SKM-1 treated with dmso at 0.1 percent for 144 hours (cell line): ENCODE measurements around the gene TENT5C.

Experiments
- DNase-seq: peaks from one replicate; lab custom pipeline; 2025; ENCODE audit not compliant: unreplicated experiment; lab: John Stamatoyannopoulos, UW

TENT5C gene

DNA sequence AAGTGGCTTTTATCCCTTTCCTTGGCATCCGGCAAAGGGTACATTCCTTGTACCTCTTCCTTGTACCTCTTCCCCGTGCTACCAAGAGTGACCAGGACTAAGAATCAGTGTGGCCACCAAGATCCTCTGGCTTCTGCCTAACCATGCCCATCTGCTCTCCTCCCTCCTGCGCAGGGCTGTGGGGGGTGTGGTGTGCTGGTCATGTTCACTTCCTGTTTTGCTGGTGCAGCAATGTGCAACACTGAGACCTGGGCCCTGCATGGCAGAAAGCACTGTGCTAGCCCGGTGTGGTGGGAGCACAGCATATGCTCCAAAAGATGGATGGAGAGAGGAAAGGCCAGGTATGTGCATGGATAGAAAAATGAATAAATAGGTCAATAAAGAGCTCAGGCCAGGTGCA, 33.3 kb upstream of the TENT5C start:
- DNase-seq: peak; percentile 67

DNA sequence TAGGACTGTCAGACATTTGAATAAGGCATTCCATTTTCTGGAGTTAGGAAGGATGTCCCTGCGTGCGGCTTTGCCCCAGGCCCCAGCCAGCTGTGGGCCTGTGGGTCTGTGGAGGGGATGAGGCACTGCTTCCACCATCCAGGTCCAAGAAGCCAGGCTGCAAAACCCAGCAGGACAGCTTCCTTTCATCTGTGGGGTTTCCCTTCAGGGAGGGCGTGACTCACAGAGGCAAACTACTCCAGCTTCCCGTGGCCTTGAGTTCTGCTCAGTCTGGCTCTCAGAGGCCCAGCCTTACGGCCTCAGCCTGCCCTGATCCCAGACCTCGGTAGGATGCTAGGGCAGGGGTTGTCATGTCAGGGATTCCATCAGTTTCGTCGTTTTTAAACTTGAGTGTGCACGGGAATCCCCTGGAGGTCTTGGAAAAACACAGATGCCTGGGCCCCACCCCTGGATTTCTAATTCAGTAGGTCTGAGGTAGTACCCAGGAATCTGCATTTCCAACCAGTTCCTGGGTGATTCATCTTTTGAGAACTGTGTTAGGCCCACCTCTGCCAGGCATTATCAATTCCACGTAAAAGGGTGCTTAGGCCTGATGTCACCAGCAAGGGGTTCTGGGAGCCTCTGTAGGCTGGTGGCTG, 32.3 kb upstream of the TENT5C start:
- DNase-seq: no peak

DNA sequence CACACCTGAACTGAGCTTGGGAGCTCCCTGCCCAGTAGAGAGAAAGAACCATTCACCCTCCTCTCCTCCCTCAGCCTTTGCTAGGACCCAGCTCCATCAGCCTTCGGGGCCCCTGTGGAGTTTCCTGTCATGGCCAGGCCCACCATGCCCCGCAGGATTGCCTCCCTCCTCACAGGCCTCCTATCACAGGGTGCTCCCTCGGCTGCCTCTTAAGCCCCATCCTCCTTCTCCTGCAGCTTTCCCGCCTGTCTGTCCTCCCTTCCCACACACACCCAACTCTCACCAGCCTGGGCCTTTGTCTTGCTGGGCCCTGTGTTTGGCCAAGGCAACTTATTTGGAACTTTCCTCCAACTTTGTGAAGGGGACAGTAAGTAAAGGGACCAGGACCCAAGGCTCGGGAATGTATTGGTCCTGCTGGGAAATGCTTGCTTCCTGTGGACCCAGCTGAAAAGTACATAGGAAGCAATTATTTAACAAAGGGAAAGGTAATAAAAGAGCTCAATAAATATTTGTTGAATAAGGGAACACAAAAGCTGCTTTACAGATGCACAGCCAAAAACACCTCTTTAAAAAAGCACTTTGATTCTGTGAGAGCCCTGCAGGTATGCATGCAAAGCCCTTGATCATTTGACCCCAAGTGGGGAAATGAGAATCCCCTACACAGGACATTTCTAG, 31.6 kb upstream of the TENT5C start:
- no peak for DNase-seq

DNA sequence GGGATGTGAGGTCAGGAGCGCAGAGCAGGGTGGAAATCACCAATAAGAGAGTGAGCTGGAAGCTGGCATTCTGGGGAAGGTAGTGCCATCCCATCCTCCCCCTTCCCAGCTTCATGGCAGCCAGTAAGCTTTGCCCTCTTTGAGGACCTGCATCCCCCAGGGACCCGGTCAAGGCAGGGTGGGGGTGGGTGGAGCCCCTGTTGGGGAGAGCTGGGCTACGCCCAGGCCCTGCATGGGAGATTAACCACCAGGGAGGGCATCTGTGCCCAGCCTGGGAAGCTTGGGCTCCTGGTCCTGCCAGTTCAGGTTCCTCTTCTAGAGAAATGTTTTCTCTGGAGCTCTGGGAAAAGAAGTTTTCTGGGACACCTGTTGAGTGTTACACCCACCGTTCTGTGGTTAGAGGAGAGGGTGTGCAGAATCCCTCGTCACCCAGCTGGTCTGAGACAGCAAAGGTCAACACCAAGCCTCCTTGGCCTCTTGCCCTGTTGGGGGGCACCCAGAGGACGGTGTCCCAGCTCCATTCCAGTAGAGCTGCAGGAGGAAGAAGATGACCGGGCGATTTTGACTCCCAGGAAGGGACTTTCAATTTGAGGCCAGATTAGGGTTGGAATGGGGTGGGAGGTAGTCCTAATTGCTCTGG, 30.1 kb upstream of the TENT5C start:
- DNase-seq: no peak

DNA sequence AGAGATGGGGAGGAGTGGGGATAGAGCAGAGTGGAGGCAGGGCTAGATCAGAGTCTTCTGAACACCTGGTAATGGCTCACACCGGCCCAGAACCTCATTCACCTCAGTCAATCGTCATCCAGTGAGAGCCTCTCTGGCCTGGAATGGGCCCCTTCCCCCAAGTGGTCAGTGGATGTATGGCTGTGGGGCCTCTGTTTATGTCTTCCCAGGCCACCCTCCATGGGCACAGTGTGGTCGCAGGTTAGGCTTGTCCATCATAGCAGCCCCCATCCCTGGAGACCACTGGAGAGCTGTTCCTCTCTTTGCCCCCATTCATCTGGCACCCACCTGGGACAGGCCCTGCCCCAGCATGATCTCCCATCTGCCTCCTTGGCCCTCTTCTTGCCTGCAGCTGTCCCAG, 29.6 kb upstream of the TENT5C start:
- no peak for DNase-seq

DNA sequence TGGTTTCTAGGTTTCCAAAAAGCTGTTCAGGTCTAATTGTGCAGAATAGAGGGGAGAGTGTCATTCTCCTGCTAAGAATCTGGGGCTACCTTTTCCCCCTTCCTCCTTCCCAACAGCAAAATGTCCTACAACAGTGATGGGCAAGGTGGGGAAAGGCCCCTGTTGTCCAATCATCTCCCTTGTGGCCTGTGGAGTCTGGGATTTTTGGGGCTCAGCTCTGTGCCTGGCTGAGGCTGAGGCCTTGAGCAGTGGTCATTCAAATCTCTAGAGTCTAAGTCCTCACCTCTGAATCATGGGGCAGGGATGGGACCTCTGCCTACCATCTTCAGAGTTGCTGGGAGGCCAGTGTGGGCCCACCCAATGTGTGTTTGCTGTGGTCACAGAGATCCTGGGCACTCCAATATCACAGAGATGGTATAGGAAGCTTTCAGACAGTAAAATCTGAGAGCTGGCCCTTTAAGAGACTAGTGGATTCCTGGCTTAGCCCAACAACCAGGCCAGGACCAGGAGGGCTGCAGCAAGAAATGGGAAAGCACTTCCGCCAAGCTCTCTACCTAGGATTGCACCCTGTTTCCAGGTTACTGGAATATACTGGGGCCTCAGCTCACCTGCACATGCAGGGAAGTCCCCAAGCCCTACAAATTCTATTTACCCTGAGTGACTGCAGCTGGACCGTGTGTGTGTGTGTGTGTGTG, 28.5 kb upstream of the TENT5C start:
- DNase-seq: no peak

DNA sequence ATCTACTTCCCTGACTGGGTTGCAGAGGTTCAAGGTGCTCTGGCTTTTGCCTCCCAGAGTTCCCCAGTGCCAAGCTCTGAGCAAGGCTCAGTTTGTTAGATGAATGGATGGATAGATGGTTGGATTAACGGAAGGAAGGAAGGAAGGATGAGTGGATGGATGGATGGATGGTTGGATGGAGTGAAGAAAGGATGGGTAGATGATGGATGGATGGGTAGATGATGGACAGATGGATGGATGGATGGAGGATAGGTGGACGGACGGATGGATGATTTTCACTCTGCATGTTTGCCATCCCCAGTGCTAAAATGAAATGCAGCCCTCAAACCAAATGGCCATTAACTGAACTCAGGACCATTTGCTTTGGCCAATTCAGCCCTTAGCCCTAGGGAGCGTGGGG, 27.4 kb upstream of the TENT5C start:
- DNase-seq: no peak

DNA sequence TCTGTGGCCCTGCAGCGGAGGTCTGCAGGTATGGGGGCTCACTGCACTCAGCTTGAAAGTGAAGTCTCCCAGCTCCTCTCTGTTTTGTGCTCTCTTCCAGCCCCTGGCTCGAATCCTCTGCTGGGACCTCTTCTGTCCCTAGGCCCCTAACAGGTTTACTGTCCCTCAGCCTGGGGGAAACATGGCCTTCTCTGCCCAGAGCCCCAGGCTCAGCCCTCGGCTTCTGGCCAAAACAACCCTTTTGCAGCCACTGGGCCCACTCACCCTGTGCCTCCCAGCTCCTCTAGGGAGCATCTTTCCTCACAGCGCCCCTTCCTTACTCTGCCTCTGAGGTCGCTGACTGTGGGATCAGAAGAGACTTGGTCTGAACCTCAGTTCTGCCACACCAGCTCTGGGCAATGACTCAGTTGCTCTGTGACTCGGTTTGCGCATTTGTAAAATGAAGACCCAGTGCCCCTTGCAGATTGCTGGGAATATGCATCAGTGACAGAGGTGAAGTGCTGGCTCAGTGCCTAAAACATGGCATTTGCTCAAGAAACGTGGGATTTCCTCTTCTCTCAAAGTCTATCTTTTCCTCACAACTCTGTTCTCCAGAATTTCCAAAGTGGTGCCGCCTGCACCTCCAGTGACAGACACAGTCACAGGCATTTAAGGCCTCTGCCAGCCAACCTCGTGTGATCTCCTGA, 26.5 kb upstream of the TENT5C start:
- DNase-seq: no peak

DNA sequence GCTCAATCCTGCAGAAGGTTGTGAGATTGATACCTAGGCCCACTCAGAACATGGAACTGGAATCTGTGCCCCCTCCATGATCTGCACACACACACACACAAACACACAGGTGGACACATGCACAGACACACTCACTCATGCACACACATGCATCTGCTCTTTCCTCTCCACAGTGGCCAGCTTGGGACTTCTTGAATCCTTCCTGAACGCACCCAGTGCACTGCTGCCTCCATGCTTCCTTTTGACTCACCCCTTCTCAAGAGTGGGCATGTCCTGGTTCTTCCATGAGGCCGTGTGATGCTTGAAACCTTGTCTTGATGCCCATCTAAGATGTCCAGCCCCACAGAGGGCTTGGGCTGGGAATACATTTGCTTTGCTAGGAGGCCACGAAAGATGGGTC, 25.4 kb upstream of the TENT5C start:
- DNase-seq: no peak

DNA sequence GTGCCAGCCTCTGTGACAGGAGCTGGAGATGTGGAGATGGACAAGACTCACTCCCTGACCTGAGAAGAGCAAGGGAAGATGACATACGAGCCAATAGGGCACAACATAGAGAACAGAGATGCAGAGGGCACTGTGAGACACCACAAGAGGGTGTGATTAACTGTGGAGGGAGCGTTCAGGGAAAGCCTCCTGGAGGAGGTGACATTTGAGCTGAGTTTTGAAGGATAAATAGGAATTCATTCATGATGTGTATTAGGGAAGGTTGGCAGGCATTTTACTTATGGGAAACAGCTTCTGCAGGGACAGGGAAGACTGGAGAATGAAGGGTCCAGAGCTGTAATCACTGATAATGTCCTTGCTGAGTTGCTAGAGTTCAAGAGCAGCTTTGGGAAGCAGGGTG, 25.0 kb upstream of the TENT5C start:
- DNase-seq: no peak

DNA sequence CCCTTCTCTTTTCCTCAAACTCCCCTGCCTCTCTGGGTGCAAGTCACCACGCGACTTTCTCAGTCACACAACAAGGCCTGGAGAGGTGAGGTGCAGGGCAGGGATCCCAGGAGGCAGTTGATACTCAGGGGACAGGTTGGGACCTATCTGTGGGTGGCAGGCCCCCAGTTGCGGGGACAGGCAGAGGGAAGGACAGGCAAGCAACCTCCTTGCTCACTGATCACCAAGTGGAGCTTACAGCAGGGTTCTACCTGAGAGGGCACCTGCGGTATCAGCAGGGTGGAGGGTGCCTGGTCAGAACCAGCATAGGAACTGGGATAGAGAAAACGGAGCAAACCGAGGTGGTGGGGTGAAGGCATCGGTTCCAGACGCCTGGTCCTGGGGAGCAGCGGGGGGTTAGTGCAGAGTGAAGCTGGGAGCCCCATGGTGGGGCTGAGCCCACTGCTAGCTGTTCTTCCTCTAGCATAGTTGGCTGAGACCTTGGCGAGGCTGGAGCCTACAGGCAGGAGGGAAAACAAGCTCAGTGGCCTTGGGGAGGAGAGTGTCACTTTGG, 24.4 kb upstream of the TENT5C start:
- no peak for DNase-seq

DNA sequence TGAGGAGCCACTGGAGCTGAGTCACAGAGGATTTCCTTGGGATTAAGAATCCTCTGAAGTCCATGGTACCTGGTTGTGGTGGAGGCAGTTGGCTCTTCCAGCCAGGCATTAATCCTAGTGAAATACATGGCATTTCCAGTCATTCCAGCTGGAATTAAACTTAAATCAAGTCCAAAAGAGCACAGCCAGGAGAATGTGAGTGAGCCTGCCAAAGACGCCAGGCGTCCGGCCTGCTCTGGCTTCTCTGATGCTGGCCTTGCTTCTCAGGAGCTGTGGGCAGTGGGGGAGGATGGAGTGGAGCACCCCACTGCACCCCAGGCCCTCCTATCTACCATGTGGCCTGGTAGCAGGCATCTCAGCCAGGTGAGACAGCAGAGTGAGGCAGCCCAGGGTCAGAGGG, 23.4 kb upstream of the TENT5C start:
- DNase-seq: no peak

DNA sequence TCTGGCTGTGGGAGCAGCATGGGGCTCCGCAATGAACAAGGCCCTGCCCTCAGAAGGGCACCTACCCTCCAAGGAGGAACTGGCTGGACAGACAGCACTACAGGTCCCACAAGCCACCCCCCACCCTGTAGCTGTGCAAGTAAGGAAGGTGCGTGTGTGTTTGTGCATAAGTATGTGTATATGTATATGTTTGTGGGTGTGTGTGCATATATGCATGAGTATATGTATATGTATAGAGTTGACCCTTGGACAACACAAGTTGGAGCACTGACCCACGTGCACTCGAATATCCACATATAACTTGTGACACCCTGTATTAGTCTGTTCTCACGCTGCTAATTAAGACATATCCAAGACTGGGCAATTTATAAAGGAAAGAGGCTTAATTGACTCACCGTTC, 22.6 kb upstream of the TENT5C start:
- DNase-seq: no peak

DNA sequence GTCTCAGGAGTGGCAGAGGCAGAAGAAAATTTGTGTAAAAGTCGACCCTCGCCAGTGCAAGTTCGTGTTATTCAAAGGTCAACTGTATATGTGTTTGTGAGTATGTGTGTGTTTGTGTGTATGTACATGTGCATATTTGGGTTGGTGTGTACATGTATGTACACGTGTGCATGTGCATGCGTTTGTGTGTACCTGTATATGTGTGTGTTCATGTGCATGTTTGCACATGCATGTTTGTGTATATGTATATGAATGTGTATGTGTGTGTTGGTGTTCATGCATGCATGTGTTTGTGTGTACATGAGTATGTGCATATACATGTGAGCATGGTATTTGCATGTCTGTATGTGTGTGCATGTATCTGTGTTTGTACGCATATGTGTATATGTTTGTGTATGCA, 21.7 kb upstream of the TENT5C start:
- no peak for DNase-seq

DNA sequence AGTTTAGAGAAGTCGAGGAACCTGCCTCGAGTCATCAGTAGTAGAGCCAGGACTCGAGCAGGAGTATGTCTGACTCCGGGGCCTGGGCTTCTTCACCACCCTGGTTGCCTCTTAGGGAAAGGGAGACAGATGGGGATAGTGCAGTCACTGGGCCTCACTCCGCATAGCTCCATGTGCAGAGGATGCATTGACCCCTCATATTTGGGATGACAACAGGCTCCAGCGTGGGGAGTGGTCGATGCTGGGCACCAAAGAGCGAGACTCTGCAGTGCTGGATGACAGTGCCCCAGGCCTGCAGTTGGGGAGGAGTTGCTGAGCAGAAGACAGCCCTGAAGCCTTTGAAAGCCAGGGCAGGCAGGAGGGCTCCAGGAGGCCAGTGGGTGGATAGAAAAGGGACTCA, 20.8 kb upstream of the TENT5C start:
- no peak for DNase-seq

DNA sequence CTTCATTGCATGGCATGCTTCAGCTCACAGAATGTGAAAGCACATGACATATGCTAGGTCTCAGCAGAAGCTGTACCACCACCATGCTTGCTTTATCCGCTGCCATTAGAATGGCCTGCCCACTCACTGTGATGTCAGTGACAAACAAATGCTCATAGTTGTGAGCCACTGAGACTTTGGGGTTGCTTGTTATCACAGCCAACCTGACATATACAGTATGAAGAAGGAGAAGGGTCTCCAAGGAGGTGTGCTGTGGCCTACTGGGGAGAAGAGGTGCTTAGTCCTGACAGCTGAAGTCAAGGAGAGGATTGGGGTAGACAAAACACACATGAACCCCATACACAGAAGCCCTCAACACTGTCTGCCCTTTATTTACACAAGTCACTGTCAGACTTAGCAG, 19.5 kb upstream of the TENT5C start:
- DNase-seq: no peak

DNA sequence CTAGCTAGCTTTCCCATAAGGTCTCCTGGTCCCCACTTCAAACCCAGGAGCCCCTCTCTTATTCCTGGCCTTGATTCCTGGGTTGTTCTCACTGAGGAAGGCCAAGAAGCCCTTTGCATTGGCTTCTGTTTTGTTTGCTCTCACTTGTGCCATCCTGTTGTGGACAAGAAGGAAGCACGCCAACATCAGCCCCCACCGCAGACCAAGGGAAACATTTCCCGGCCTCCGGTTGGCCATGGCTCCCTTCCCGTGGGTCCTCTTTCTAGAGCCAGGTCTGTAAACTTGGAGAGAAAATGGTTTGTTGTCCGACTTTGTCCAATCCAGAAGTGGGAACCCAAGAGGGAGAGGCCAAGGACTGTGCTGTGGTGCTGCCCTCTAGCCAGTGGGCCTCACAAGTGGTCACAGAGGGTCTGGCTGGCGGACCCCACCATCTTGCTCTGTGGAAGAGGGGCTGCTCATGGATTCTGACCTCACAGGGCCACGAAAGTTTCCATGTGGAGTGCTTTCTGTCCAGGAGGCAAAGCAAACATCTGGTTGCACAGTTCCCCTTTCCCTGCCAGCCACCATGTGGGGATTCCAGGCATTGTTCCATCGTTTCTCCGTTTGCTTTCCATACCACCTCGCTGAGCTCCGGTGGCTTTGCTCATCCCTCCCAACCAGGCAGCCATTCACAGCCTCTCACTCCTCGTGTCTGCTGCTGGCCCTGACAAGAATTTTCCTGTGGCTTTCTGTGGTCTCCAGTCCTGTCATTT, 18.9 kb upstream of the TENT5C start:
- no peak for DNase-seq

DNA sequence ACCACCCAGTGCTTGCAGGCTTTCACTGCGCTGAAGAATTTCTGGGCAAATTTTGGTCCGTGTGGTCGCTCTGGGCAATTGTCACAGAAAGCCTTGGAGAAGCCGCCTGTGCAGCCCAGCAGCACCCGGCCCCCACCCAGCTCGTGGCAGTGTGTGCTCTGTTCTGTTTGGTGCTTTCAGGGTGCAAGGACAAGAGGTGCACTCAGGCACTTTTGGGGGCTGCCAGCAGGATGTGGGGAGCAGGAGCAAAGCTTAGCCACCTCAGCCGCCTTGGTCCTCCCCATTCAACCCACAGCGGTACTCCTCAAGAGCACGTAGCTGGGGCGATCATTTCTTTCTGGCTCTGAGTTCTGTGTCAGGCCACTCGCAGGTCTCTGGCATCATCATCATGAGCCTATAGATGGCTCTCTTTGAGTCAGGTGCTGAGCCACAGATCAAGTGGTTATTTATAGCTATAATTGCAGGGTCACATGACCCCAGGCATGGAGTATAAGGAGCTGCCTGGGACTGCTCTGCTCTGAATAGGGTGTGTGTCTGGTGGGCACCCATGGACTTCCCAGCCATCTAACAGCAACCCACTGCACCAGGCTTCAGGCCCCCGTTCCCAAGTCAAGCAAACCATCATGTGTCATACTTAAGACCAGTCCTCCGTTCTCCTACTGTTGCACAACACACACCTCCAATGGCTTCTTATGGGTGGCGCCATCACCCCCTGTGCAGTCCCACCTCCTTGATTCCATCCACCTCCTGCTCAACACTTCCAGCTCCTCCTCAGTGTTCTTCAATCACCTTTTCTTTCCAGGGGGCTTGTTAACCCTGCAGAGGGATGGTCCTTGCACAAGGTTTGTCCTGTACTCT, 18.1 kb upstream of the TENT5C start:
- DNase-seq: no peak

DNA sequence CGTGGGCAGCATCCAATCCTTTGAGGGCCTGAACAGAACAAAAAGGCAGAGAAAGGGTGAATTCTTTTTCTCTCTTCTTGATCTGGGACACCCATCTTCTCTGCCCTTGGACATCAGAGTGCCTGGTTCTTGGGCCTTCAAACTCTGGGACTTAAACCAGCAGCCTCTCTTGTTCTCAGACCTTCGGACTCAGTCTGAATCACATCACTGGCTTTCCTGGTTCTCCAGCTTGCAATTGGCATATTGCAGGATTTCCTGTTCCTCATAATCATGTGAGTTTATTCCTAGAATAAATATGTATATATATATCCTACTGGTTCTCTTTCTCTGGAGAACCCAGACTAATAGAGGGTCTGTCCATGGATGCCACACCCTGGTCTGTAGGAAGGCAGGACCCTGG, 16.3 kb upstream of the TENT5C start:
- no peak for DNase-seq
